Lower leg skin (tissue), 4 donors: ENCODE data around the gene WDR4. TPM values are rescaled to one million over a fixed set of nuclear protein-coding genes. Genes with fewer than 3 reads are reported as not detected.

ENCODE experiments used
- DNase-seq, 2 donors: peaks; one replicate each; pipeline ENCODE4 v3.0.0-alpha.2; 2019; ENCODE audit warnings: low spot score in 2 of 2
- H3K4me3 ChIP-seq: fragments of 200-600 bp; sonication (generic); 2 replicates; pipeline ENCODE4 v1.5.1; 2017; ENCODE audit warnings: mild to moderate bottlenecking, low read depth; ENCODE audit not compliant: poor library complexity, severe bottlenecking
- POLR2A ChIP-seq, 2 donors: fragments of 450-650 bp; IDR thresholded peaks; one replicate each; pipeline ENCODE4 v1.6.1; 2016 to 2017; ENCODE audit warnings: antibody characterized with exemption in 2 of 2, mild to moderate bottlenecking in 1 of 2, moderate library complexity in 1 of 2
- WGBS, 2 donors: methylation state at CpG; one replicate each; pipeline ENCODE4 v1.1.5; 2018; 5-methylcytosine and 5-hydroxymethylcytosine counted together
- intact Hi-C: fragments of 100-400 bp; cut with DNase I; formaldehyde crosslinking; loops from one replicate; pipeline ENCODE4 v1.15.0; 2023; ENCODE audit warnings: low total_unique reads
- total RNA-seq, 4 donors: library from RNA; depleted of rRNA; stranded (reverse); fragments of >200 nt; gene quantifications; one replicate each; pipeline ENCODE4 v1.1.0, GENCODE V29; 2016
- TF ChIP-seq, protein P1 (sequence below), 3 donors: fragments of 450-650 bp; IDR thresholded peaks; one replicate each; pipeline ENCODE4 v1.5.1; 2016; ENCODE audit warnings: antibody characterized with exemption in 3 of 3, mild to moderate bottlenecking in 3 of 3, moderate library complexity in 2 of 3

The WDR4 gene
- total RNA-seq, 4 donors from 2014 or later, result 10.3 to 17.4 (median 12.0) TPM

DNA sequence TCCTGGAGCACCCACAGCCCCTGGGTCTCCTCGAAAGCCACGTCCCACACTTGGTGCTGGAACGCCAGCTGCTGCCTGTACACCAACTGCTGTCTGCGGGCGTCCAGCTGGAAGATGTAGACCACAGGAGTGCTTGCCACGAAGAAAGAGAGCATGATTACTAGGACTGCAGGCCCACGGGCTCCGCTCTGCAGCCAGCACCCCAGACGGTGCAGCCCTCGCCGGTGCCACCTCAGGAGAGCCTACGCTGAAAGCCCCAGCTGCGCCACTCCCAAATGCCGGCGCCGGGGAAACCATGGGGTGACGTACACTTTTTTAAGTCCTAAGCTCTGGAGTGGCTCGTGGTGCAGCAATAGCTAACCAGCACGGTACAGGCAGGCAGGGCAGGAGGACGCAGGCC lies 25.7 kb downstream of the WDR4 start:
- H3K4me3 ChIP-seq, result no peak overlapping the region
- WGBS, 2 donors, result 96 to 97% methylated on average over 19 of the region's 20 CpGs
- DNase-seq, result no peak
- TF ChIP-seq, protein P1, sequence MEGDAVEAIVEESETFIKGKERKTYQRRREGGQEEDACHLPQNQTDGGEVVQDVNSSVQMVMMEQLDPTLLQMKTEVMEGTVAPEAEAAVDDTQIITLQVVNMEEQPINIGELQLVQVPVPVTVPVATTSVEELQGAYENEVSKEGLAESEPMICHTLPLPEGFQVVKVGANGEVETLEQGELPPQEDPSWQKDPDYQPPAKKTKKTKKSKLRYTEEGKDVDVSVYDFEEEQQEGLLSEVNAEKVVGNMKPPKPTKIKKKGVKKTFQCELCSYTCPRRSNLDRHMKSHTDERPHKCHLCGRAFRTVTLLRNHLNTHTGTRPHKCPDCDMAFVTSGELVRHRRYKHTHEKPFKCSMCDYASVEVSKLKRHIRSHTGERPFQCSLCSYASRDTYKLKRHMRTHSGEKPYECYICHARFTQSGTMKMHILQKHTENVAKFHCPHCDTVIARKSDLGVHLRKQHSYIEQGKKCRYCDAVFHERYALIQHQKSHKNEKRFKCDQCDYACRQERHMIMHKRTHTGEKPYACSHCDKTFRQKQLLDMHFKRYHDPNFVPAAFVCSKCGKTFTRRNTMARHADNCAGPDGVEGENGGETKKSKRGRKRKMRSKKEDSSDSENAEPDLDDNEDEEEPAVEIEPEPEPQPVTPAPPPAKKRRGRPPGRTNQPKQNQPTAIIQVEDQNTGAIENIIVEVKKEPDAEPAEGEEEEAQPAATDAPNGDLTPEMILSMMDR (IDR thresholded peaks at IDR 0.05), result no peak
- TF ChIP-seq POLR2A (IDR thresholded peaks at IDR 0.05), result no peak
- intact Hi-C loops, result no loop called here

DNA sequence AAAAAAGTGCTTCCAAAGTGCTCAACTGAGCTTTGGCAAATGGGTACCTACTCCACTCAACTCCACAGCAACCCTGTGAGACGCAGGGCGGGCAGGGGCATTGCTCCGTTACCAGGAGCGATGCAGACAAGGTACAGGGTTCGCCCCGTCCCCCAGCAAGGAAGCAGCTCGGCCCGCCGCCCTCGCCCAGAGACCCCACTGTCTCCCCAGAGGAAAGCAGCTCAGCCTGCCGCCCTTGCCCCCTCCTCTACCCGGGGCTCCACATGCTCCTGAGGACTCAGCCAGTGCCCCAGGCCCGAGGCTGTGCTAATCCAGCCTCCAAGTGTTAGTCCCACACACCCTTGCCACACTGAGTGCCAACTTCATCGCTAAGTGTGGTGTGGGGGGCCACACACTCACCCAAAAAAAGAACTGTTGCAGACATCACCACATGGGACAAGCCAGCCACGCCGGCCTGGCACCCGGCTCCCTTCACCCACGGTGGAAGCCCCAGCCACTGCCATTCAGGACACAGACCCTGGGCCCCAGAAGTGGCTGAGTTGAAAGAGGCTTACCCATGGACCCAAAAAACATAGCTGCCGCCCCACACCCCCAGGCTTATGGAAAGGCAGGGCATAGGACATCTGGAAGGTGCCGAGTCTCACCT lies 26.3 kb downstream of the WDR4 start:
- intact Hi-C loops, result no loop called here
- WGBS, 2 donors, result 97% methylated on average over 20 of the region's 20 CpGs

DNA sequence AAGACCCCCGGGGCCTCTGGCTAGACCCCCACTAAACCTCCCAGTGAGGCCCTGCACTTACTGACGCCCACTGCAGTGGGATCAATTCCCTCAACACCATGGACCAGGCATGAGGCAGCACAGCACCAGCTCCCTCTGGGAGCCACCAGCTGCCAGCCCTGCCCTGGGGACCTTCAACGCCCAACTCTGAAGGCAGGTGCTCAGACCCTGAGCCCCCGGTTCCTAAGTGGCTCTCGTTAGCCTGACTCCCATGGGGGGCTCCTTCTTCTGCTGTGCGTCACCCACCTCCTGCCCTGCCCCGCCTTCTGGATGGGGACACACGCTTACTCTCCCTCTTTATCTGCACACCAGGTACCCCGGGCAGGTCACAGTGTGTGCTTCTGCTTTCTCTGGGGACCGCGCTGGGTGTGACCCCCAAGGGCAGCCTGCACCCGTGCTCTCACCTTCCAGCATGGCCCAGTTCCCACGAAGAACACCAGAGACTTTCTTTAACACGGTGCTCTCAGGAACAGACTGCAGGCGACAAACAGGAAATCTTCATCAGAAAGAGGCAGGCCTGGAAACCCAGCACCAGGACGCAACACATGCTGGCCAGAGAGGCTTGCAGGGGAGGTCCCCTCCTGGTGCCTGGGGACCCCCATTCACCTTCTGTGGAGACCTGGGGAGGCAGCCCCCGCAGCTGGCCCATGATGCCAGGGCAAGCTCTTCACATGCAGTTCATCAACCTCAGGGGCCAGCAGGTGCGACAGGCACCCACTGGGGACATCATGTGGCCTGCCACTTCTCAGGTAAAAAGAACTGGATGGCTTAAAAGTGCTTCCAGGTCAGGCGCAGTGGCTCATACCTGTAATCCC lies 27.3 kb downstream of the WDR4 start:
- DNase-seq, result no peak
- WGBS, 2 donors, result 92 to 94% methylated on average over 17 to 18 of the region's 19 CpGs
- no peak overlapping the region for H3K4me3 ChIP-seq
- TF ChIP-seq POLR2A (IDR thresholded peaks at IDR 0.05), result no peak
- TF ChIP-seq, protein P1 (IDR thresholded peaks at IDR 0.05), result no peak
- intact Hi-C loops, result no loop called here

More for the DNA sequence above, 26.3 kb downstream of the WDR4 start:
- TF ChIP-seq, protein P1 (IDR thresholded peaks at IDR 0.05), result no peak
- no peak for TF ChIP-seq POLR2A (IDR thresholded peaks at IDR 0.05)
- DNase-seq, result no peak
- H3K4me3 ChIP-seq, result no peak overlapping the region

DNA sequence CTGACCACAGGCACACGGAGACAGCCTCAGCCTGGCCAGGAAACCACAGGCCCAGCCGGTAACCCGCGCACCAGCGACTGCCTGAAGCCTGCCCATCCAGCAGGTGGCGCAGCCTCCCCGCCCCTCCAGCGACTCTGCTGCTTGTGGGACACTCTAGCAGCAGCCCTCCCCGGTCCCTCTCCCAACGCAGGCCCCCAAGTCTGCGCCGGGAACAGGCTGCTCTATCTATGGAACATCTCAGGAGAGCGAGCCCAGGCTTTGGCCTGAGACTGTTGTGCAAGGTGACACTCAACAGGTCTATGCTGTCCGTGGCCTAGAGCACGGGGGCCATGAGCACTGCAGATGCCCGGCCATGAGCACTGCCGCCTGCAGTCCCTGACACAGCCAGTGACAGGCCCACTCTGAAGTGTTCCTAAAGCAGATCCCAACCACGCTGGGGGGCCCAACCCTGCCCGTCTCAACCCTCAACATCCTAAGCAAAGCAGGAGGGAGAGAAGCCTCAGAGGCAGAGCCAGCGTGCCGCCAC lies 28.4 kb downstream of the WDR4 start:
- no peak for TF ChIP-seq POLR2A (IDR thresholded peaks at IDR 0.05)
- TF ChIP-seq, protein P1 (IDR thresholded peaks at IDR 0.05), result no peak
- intact Hi-C loops, result no loop called here
- no peak overlapping the region for H3K4me3 ChIP-seq
- DNase-seq, result no peak
- WGBS, 2 donors, result 83 to 87% methylated on average over 20 to 21 of the region's 21 CpGs

DNA sequence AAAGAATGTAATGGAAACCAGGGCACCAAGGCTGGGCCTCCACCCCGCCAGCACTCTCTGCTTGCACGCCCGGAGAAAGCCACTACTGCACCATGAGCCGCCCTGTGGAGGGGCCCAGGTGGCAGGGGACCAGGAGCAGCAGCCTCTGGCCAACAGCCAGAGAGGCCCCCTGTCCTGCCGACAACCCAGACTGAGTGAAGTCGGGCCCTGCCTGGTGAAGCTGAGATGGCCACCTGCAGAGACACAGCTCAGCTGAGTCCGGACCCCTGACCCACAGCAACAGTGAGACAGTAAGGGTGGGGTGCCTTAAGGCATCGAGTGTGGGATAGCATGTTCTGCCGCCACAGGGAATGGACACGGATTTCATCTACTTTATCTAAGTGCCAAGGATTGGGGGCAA lies 28.9 kb downstream of the WDR4 start:
- H3K4me3 ChIP-seq, result no peak overlapping the region
- 90 to 97% methylated on average over 7 to 9 of the region's 10 CpGs for WGBS, 2 donors
- no peak for DNase-seq
- TF ChIP-seq, protein P1 (IDR thresholded peaks at IDR 0.05), result no peak
- no peak for TF ChIP-seq POLR2A (IDR thresholded peaks at IDR 0.05)
- intact Hi-C loops, result no loop called here
